ENCODE results near the gene EMC6. TPM values are rescaled to one million over a fixed set of nuclear protein-coding genes. Genes with fewer than 3 reads are reported as not detected.

EMC6 gene
- total RNA-seq, 1 experiment from 2014 or later = 62.4 TPM

DNA sequence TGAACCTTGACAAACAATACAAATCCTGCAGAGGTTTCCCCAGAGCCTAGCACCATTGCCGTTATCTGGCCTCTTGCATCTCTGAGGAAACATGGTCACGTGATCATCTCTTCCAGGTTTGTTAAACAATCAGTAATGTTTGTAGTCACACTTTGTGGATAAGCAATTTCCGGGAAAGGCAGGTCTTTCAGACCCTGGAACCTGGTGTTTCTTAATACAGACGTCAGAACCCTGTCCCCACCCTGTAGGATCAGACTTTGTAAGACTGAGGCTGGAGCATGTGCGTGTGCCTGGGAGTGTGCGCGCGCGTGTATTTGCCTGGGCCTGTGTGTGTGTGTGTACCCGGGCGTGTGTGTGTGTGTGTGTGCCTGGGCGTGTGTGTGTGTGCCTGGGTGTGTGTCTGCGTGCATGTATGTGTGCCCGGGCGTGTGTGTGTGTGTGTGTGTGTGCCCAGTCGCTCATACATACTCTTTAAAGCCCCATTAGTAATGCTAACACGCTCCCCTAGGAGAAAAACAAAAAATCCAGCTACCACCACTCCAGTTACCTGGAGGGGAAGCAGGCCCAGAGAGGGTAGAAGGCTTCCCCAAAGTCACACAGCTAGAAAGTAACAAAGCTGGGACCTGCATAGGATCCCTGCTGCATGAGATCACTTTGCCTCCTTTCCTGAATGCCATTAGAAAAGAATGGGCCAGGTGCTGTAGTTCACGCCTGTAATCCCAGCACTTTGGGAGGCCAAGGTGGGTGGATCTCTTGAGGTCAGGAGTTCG, 26.7 kb upstream of the EMC6 start:
- intact Hi-C loops (cut with micrococcal nuclease) = no loop called here
- TF ChIP-seq SP1 (IDR thresholded peaks at IDR 0.05; ENCODE audit: low read depth) = no peak
- TF ChIP-seq ZBTB33 (IDR thresholded peaks at IDR 0.05; ENCODE audit: extremely low read depth, insufficient replicate concordance, low read length) = no peak
- TF ChIP-seq, protein P1, sequence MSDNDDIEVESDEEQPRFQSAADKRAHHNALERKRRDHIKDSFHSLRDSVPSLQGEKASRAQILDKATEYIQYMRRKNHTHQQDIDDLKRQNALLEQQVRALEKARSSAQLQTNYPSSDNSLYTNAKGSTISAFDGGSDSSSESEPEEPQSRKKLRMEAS (IDR thresholded peaks at IDR 0.05) = no peak
- TF ChIP-seq YY1 (IDR thresholded peaks at IDR 0.05; ENCODE audit: extremely low read depth, insufficient replicate concordance, low read depth, low read length) = no peak
- TF ChIP-seq CBX3 (IDR thresholded peaks at IDR 0.05; ENCODE audit: low read depth) = no peak
- no peak for TF ChIP-seq EGR1 (IDR thresholded peaks at IDR 0.05; ENCODE audit: low read depth)
- no peak for TF ChIP-seq SIN3A (IDR thresholded peaks at IDR 0.05; ENCODE audit: low read depth)
- TF ChIP-seq POLR2AphosphoS5 (IDR thresholded peaks at IDR 0.05; ENCODE audit: low read depth, low read length) = no peak
- no peak for TF ChIP-seq FOSL1 (IDR thresholded peaks at IDR 0.05; ENCODE audit: low read depth)
- TF ChIP-seq CEBPB (IDR thresholded peaks at IDR 0.05; ENCODE audit: low read depth) = no peak
- TF ChIP-seq, protein P2, sequence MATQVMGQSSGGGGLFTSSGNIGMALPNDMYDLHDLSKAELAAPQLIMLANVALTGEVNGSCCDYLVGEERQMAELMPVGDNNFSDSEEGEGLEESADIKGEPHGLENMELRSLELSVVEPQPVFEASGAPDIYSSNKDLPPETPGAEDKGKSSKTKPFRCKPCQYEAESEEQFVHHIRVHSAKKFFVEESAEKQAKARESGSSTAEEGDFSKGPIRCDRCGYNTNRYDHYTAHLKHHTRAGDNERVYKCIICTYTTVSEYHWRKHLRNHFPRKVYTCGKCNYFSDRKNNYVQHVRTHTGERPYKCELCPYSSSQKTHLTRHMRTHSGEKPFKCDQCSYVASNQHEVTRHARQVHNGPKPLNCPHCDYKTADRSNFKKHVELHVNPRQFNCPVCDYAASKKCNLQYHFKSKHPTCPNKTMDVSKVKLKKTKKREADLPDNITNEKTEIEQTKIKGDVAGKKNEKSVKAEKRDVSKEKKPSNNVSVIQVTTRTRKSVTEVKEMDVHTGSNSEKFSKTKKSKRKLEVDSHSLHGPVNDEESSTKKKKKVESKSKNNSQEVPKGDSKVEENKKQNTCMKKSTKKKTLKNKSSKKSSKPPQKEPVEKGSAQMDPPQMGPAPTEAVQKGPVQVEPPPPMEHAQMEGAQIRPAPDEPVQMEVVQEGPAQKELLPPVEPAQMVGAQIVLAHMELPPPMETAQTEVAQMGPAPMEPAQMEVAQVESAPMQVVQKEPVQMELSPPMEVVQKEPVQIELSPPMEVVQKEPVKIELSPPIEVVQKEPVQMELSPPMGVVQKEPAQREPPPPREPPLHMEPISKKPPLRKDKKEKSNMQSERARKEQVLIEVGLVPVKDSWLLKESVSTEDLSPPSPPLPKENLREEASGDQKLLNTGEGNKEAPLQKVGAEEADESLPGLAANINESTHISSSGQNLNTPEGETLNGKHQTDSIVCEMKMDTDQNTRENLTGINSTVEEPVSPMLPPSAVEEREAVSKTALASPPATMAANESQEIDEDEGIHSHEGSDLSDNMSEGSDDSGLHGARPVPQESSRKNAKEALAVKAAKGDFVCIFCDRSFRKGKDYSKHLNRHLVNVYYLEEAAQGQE (IDR thresholded peaks at IDR 0.05; ENCODE audit: low read depth) = no peak
- TF ChIP-seq EZH2phosphoT487 (IDR thresholded peaks at IDR 0.05; ENCODE audit: borderline replicate concordance) = no peak
- no peak for TF ChIP-seq EZH2 (IDR thresholded peaks at IDR 0.05)
- TF ChIP-seq ZNF274 (IDR thresholded peaks at IDR 0.05; ENCODE audit: low read depth, low read length) = no peak
- Histone ChIP-seq H3K4me3 (replicated peaks in 1 of 2; ENCODE audit: low read depth in 1 of 2, low read length in 2 of 2) (no peak overlapping the region), H3K79me2 (ENCODE audit: insufficient read depth, low read length) (no peaks in the 10 kb centered on the region), H4K20me1 (ENCODE audit: insufficient read depth) (no peaks in the 10 kb centered on the region), H3K27me3 (ENCODE audit: insufficient read depth, low read length) (no peaks in the 10 kb centered on the region), H3K36me3 (ENCODE audit: control insufficient read depth in 1 of 2, insufficient read depth in 2 of 2, low read length in 2 of 2) (no peaks in the 10 kb centered on the region), H3K9me3 (ENCODE audit: control insufficient read depth in 1 of 2, insufficient read depth in 1 of 2, low read depth in 1 of 2, low read length in 2 of 2) (no peaks in the 10 kb centered on the region), H3K4me1 (ENCODE audit: control insufficient read depth in 1 of 2, insufficient read depth in 2 of 2, low read length in 2 of 2) (peaks cover 0 to 4% of the 10 kb centered on the region in 2 experiments; a peak in 1 of 4 replicates), H3K9me2 (ENCODE audit: insufficient read depth) (no peaks in the 10 kb centered on the region), H2AFZ (ENCODE audit: low read depth, low read length, poor library complexity, severe bottlenecking) (no peak overlapping the region), H3K9ac (ENCODE audit: low read length) (no peak overlapping the region), H3K4me2 (ENCODE audit: low read length) (no peak overlapping the region), H3K27ac (ENCODE audit: low read depth, low read length) (no peak overlapping the region)
- ChIA-PET POLR2A (no interaction called here), RAD21 (ENCODE audit: low non-redundant PET in 1 of 2, low total read pairs in 2 of 2, uncharacterized antibody in 2 of 2, unreplicated experiment in 2 of 2) (no interaction called here), CTCF (no interaction called here)
- no TSS peak for BruUV-seq (replicated peaks)
- ATAC-seq = no peak
- DNase-seq (ENCODE audit: low read depth, low spot score) = no peak
